Naive thymus-derived CD4-positive, alpha-beta T cell (primary cell): ENCODE measurements around the gene PCED1B. TPM values are rescaled to one million over a fixed set of nuclear protein-coding genes. Genes with fewer than 3 reads are reported as not detected.

Experiments used
- ATAC-seq: fragments of 150-1000 bp; cut with Tn5 transposase; 2 replicates; pipeline ENCODE4 v1.10.0; 2021; ENCODE audit warnings: mild to moderate bottlenecking, moderate library complexity
- CTCF ChIA-PET: fragments of 350-600 bp; sonication (Branson Sonifier 250); formaldehyde crosslinking; loops from one replicate; lab custom pipeline; 2021; ENCODE audit warnings: antibody characterized with exemption; lab: Charles Lee
- POLR2A ChIA-PET: fragments of 350-600 bp; sonication (Branson Sonifier 250); formaldehyde crosslinking; loops from one replicate; lab custom pipeline; 2021; ENCODE audit warnings: antibody characterized with exemption, inconsistent platforms; lab: Charles Lee
- DNase-seq, 9 donors: peaks; one replicate each; pipeline versions ENCODE4 v3.0.0 to v3.0.0-alpha.2; 2020 to 2022; ENCODE audit warnings: mixed read lengths in 1 of 9
- H3K27ac ChIP-seq: one replicate; pipeline ENCODE4 v1.7.0; 2013; ENCODE audit warnings: mild to moderate bottlenecking, low read depth, low read length, moderate library complexity
- H3K27me3 ChIP-seq, 2 donors: one replicate each; pipeline ENCODE4 v1.7.0; 2013; ENCODE audit warnings: low read length in 2 of 2, mild to moderate bottlenecking in 2 of 2, moderate library complexity in 2 of 2; ENCODE audit not compliant: control insufficient read depth in 2 of 2, insufficient read depth in 2 of 2
- H3K36me3 ChIP-seq, 3 experiments: 1 replicate in 2 of 3; 2 replicates in 1 of 3; pipeline ENCODE4 v1.7.0; 2013; ENCODE audit warnings: low read length in 3 of 3, mild to moderate bottlenecking in 3 of 3, moderate library complexity in 1 of 3; ENCODE audit not compliant: insufficient read depth in 3 of 3, control insufficient read depth in 2 of 3
- H3K4me1 ChIP-seq, 2 donors: one replicate each; pipeline ENCODE4 v1.7.0; 2013; ENCODE audit warnings: low read length in 2 of 2, mild to moderate bottlenecking in 2 of 2, moderate library complexity in 1 of 2; ENCODE audit not compliant: control insufficient read depth in 2 of 2, insufficient read depth in 2 of 2
- H3K4me3 ChIP-seq: 2 replicates; pipeline ENCODE4 v1.7.0; 2013; ENCODE audit warnings: mild to moderate bottlenecking, low read length
- H3K9me3 ChIP-seq, 3 experiments: 1 replicate in 2 of 3; 2 replicates in 1 of 3; pipeline ENCODE4 v1.7.0; 2013; ENCODE audit warnings: low read length in 3 of 3; ENCODE audit not compliant: control insufficient read depth in 2 of 3
- H3K27ac Mint-ChIP-seq, 9 donors: one replicate each; pipeline ENCODE4 v1.8.0; 2020 to 2022; ENCODE audit warnings: mixed read lengths in 9 of 9, mild to moderate bottlenecking in 8 of 9, moderate library complexity in 5 of 9, inconsistent platforms in 2 of 9
- H3K27me3 Mint-ChIP-seq, 5 donors: one replicate each; pipeline ENCODE4 v1.8.0; 2021 to 2022; ENCODE audit warnings: mixed read lengths in 5 of 5, mild to moderate bottlenecking in 1 of 5
- H3K36me3 Mint-ChIP-seq, 5 donors: one replicate each; pipeline ENCODE4 v1.8.0; 2020 to 2022; ENCODE audit warnings: mixed read lengths in 5 of 5, mild to moderate bottlenecking in 3 of 5, inconsistent platforms in 1 of 5
- H3K4me1 Mint-ChIP-seq, 7 donors: one replicate each; pipeline ENCODE4 v1.8.0; 2020 to 2022; ENCODE audit warnings: mixed read lengths in 7 of 7, mild to moderate bottlenecking in 3 of 7, inconsistent platforms in 1 of 7
- H3K4me3 Mint-ChIP-seq, 10 donors: one replicate each; pipeline ENCODE4 v1.8.0; 2020 to 2022; ENCODE audit warnings: mild to moderate bottlenecking in 10 of 10, mixed read lengths in 10 of 10, moderate library complexity in 6 of 10, inconsistent platforms in 2 of 10
- H3K9me3 Mint-ChIP-seq, 11 donors: one replicate each; pipeline ENCODE4 v1.8.0; 2020 to 2022; ENCODE audit warnings: mixed read lengths in 11 of 11, mild to moderate bottlenecking in 4 of 11, inconsistent platforms in 1 of 11, moderate library complexity in 1 of 11
- intact Hi-C, 2 donors: fragments of 100-400 bp; cut with micrococcal nuclease; formaldehyde crosslinking; loops; one replicate each; pipeline ENCODE4 v1.15.1; 2023
- polyA plus RNA-seq, 2 donors: library from polyadenylated mRNA; unstranded; fragments of 300-500 nt; fragmentation: Illumina TruSeq; gene quantifications; one replicate each; pipeline ENCODE4 v1.2.3, GENCODE V29; 2021
- total RNA-seq, 6 experiments: library from RNA in 5 of 6; stranded (reverse) in 5 of 6; gene quantifications; 1 replicate in 5 of 6; 2 replicates in 1 of 6; pipeline ENCODE4 v1.2.3 and lab custom pipeline; 2021 to 2026

PCED1B gene
- total and polyA plus RNA-seq, 7 experiments from 2014 or later: 41.4 to 147 (median 94.3) TPM

DNA sequence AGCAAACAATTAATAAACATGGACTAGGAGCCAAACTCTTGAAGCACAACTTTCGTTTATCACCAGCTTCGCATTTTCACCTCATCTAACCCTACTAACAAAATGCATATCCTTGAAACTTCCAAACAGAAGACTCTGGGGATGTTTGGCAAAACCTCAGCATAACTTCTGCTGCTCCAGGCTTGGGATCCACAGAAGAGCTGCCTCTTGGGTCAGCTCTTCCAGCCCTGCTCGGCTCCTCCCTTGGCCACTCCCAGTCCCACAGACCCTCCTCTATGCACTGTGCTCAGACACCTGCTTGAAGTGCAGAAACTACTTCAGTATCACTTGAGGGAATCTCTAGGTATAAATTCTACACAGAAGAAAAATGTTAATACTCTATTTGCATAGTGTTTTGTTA lies 110.3 kb downstream of the PCED1B start:
- H3K4me3 ChIP-seq: no peak overlapping the region
- Mint-ChIP-seq H3K4me1 (peaks cover 68 to 98% (median 94%) of the 10 kb centered on the region in 7 donors), H3K36me3 (peaks cover 9 to 51% (median 43%) of the 10 kb centered on the region in 5 donors), H3K9me3 (peaks cover 0 to 8% (median 0%) of the 10 kb centered on the region in 11 donors), H3K27ac (peak overlapping the region in 8 of 9 donors; percentile 88 to 98 (median 94)), H3K27me3 (no peaks in the 10 kb centered on the region), H3K4me3 (peak overlapping the region in 8 of 10 donors; percentile 42 to 87 (median 78))
- ATAC-seq (no peak), DNase-seq (no peak)
- H3K4me1 ChIP-seq: peaks cover 52 to 73% of the 10 kb centered on the region in 2 donors
- peak overlapping the region; percentile 61 for H3K27ac ChIP-seq
- intact Hi-C loops: loop anchor here (1.0 to 5.0 kb wide), 5 partner anchors 7 to 518 kb away; partner anchors contain the start of gene RPAP3 (in 1 of the 2)
- POLR2A ChIA-PET: interaction anchor here (1.2 to 10.6 kb wide), 2 partner anchors 10 to 26 kb away, joined by 3 to 173 read pairs; no protein-coding TSS in a partner anchor
- CTCF ChIA-PET: no interaction called here
- H3K9me3 ChIP-seq: no peaks in the 10 kb centered on the region
- H3K27me3 ChIP-seq: no peaks in the 10 kb centered on the region
- H3K36me3 ChIP-seq: no peaks in the 10 kb centered on the region

DNA sequence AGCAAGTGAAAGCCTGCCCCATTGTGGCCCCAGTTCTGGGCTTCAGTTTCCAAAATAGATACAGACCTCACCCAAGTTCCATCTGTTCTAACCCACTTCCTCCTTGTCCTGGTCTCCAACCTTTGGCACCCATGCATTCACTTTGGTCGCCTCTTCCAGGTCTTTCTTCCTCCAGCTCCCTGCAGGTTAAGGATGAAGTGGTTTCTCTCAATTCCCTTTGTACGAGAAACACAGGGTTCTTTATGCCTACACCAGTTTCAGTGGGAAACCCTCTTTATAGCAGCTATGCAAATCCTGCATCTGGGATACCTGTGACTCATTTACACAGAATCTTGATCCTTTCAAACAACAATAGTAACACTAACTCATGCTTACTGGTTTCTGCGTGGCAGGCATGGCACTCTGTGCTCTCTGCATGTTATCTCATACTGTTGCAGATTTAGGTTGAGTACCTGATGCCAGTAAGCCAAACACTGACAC lies 110.9 kb downstream of the PCED1B start:
- no peak for DNase-seq
- Mint-ChIP-seq H3K4me3 (peak overlapping the region; percentile 42 to 87 (median 76)), H3K4me1 (peaks cover 69 to 98% (median 93%) of the 10 kb centered on the region in 7 donors), H3K27ac (peak overlapping the region; percentile 81 to 98 (median 93)), H3K36me3 (peaks cover 9 to 46% (median 38%) of the 10 kb centered on the region in 5 donors), H3K9me3 (peaks cover 0 to 8% (median 0%) of the 10 kb centered on the region in 11 donors), H3K27me3 (no peaks in the 10 kb centered on the region)
- Histone ChIP-seq H3K9me3 (no peaks in the 10 kb centered on the region), H3K36me3 (no peaks in the 10 kb centered on the region), H3K4me1 (peaks cover 52 to 77% of the 10 kb centered on the region in 2 donors), H3K27ac (peak overlapping the region; percentile 61), H3K27me3 (no peaks in the 10 kb centered on the region), H3K4me3 (no peak overlapping the region)
- ChIA-PET POLR2A (interaction anchor here (1.2 to 10.6 kb wide), 2 partner anchors 10 to 25 kb away, joined by 3 to 173 read pairs; no protein-coding TSS in a partner anchor), CTCF (no interaction called here)
- intact Hi-C loops: loop anchor here (1.0 to 5.0 kb wide), 5 partner anchors 8 to 517 kb away; partner anchors contain the start of gene RPAP3 (in 1 of the 2)
- no peak for ATAC-seq

DNA sequence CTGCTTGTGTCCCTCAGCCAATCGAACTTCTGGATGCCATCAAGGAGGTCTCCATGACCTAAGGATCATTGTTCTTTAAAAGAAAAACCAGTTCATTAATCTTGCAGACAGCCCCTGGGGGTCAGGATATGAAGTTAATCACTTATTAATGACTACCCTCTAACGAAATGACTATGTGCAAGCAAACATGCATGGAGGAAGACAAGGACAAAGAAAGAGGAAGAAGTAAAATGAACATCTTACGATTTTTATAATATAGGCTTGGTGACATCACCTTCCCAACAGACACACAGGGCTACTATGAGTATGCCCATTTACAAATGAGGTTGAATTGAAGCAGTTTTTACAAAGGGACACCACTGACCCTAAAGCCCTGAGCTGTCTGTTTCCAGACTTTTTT lies 111.5 kb downstream of the PCED1B start:
- H3K4me3 ChIP-seq: no peak overlapping the region
- Mint-ChIP-seq H3K4me3 (peak overlapping the region; percentile 42 to 87 (median 76)), H3K27ac (peak overlapping the region; percentile 81 to 98 (median 93)), H3K9me3 (peaks cover 0 to 8% (median 0%) of the 10 kb centered on the region in 11 donors), H3K4me1 (peaks cover 72 to 99% (median 95%) of the 10 kb centered on the region in 7 donors), H3K36me3 (peaks cover 9 to 44% (median 37%) of the 10 kb centered on the region in 5 donors), H3K27me3 (no peaks in the 10 kb centered on the region)
- CTCF ChIA-PET: interaction anchor here (1.4 kb wide), 1 partner anchor 16 kb away, joined by 3 read pairs; no protein-coding TSS in a partner anchor
- H3K27ac ChIP-seq: peak overlapping the region; percentile 61
- H3K36me3 ChIP-seq: no peaks in the 10 kb centered on the region
- no peaks in the 10 kb centered on the region for H3K9me3 ChIP-seq
- POLR2A ChIA-PET: interaction anchor here (0.6 to 10.6 kb wide), 4 partner anchors 16 to 814 kb away, joined by 3 to 173 read pairs (median 20); no protein-coding TSS in a partner anchor
- peaks cover 52 to 83% of the 10 kb centered on the region in 2 donors for H3K4me1 ChIP-seq
- H3K27me3 ChIP-seq: no peaks in the 10 kb centered on the region
- intact Hi-C loops: loop anchor here (1.0 to 5.0 kb wide), 5 partner anchors 9 to 516 kb away; partner anchors contain the start of gene RPAP3 (in 1 of the 2)
- ATAC-seq: no peak
- DNase-seq: no peak

DNA sequence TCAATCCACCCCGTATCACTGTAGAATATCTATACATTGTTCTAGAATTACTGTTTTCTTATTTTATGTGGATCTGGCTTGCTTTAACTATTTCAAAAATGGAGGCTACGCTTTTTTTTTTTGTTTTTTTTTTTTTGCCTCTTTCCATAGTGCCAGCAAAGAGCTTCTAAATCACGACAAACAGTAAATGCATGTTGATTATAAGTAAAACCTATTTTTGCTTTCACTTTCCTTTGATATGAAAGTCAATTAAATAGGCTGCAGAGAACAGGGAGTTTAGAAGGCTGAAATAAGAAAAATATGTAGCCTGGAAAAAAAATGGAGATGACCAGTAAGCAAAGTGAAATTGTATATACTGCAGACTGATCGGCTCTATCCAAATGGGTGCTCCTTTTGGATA lies 112.6 kb downstream of the PCED1B start:
- no peaks in the 10 kb centered on the region for H3K9me3 ChIP-seq
- ATAC-seq (peak; percentile 56), DNase-seq (peak in 6 of 9 donors; percentile 22 to 58 (median 45))
- peaks cover 0 to 6% (median 0%) of the 10 kb centered on the region in 11 donors for H3K9me3 Mint-ChIP-seq
- ChIA-PET POLR2A (interaction anchor here (0.6 to 10.6 kb wide), 15 partner anchors 10 to 816 kb away, joined by 3 to 173 read pairs (median 4); partner anchors contain the start of genes AMIGO2 and PCED1B), CTCF (interaction anchor here (0.5 to 2.3 kb wide), 13 partner anchors 15 to 459 kb away, joined by 3 to 13 read pairs (median 5); partner anchors contain the start of gene AMIGO2)
- H3K36me3 ChIP-seq: no peaks in the 10 kb centered on the region
- peaks cover 52 to 79% of the 10 kb centered on the region in 2 donors for H3K4me1 ChIP-seq
- no peaks in the 10 kb centered on the region for H3K27me3 Mint-ChIP-seq
- intact Hi-C loops: loop anchor here (2.0 to 5.0 kb wide), 7 partner anchors 15 to 515 kb away; partner anchors contain the start of gene RPAP3 (in 1 of the 2)
- H3K27ac ChIP-seq: peak overlapping the region; percentile 61
- peaks cover 9 to 43% (median 32%) of the 10 kb centered on the region in 5 donors for H3K36me3 Mint-ChIP-seq
- H3K4me3 ChIP-seq: peak overlapping the region; percentile 41
- H3K27ac Mint-ChIP-seq: peak overlapping the region; percentile 81 to 98 (median 93)
- peak overlapping the region; percentile 65 to 91 (median 78) for H3K4me3 Mint-ChIP-seq
- H3K4me1 Mint-ChIP-seq: peaks cover 63 to 94% (median 88%) of the 10 kb centered on the region in 7 donors
- H3K27me3 ChIP-seq: no peaks in the 10 kb centered on the region

DNA sequence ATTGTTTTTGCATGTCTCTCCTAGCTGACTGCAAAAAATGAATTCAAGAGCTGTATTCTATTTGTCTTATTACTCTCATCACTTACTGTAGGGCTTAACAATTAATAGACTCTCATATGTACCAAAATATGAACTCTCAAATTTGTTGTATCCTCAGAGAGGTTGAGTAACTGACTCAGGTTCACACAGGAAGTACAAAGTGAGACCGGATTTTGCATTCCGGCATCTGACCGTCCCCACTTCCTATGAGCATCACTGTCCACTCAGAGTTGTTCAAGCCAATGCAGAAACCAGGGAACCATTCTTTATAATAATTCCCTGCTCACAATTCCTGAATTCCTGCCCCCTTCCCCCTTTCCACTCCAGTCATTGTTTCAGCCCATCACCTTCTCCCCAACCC lies 113.6 kb downstream of the PCED1B start:
- peak overlapping the region; percentile 41 for H3K4me3 ChIP-seq
- POLR2A ChIA-PET: interaction anchor here (0.5 to 10.6 kb wide), 16 partner anchors 9 to 817 kb away, joined by 3 to 173 read pairs (median 4); partner anchors contain the start of genes AMIGO2 and PCED1B
- ATAC-seq (no peak), DNase-seq (no peak)
- intact Hi-C loops: loop anchor here (1.0 to 5.0 kb wide), 14 partner anchors 14 to 514 kb away; partner anchors contain the start of genes AMIGO2 (in 1 of the 2), PCED1B (in 1 of the 2) and RPAP3 (in 1 of the 2)
- H3K4me3 Mint-ChIP-seq: peak overlapping the region; percentile 46 to 91 (median 78)
- peaks cover 9 to 37% (median 26%) of the 10 kb centered on the region in 5 donors for H3K36me3 Mint-ChIP-seq
- peak overlapping the region; percentile 61 for H3K27ac ChIP-seq
- CTCF ChIA-PET: interaction anchor here (0.6 to 2.3 kb wide), 16 partner anchors 14 to 220 kb away, joined by 3 to 15 read pairs (median 5); partner anchors contain the start of genes AMIGO2 and PCED1B
- no peaks in the 10 kb centered on the region for H3K9me3 ChIP-seq
- no peaks in the 10 kb centered on the region for H3K27me3 Mint-ChIP-seq
- peaks cover 0 to 4% (median 0%) of the 10 kb centered on the region in 11 donors for H3K9me3 Mint-ChIP-seq
- peaks cover 52 to 77% of the 10 kb centered on the region in 2 donors for H3K4me1 ChIP-seq
- peaks cover 57 to 91% (median 87%) of the 10 kb centered on the region in 7 donors for H3K4me1 Mint-ChIP-seq
- H3K36me3 ChIP-seq: no peaks in the 10 kb centered on the region
- H3K27ac Mint-ChIP-seq: peak overlapping the region; percentile 76 to 98 (median 94)
- H3K27me3 ChIP-seq: no peaks in the 10 kb centered on the region

DNA sequence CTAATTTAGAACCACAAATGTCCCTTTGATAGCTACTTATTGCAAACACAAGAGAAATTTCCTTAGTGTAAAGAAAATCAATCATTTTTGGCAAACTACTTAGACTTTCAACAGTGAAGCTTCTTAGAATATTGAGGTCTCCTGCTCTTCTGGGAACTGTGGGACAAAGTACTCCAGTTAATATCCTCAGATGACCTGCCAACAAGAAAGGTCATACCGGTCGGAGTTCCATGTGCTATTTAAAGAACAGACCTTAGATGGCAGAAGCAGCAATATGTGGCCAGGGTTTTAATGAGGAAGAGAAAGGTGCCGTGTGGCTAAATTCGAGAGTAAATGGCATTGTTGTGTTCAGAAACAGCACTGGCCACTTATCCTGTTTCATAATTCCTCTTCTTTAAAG lies 115.1 kb downstream of the PCED1B start:
- Histone ChIP-seq H3K4me3 (no peak overlapping the region), H3K36me3 (no peaks in the 10 kb centered on the region), H3K4me1 (peaks cover 51 to 74% of the 10 kb centered on the region in 2 donors), H3K9me3 (no peaks in the 10 kb centered on the region), H3K27me3 (no peaks in the 10 kb centered on the region), H3K27ac (no peak overlapping the region)
- Mint-ChIP-seq H3K9me3 (peaks cover 0 to 4% (median 0%) of the 10 kb centered on the region in 11 donors), H3K27me3 (no peaks in the 10 kb centered on the region), H3K27ac (peak overlapping the region in 8 of 9 donors; percentile 51 to 98 (median 94)), H3K36me3 (peaks cover 5 to 25% (median 18%) of the 10 kb centered on the region in 5 donors), H3K4me1 (peaks cover 50 to 91% (median 85%) of the 10 kb centered on the region in 7 donors), H3K4me3 (peak overlapping the region in 5 of 10 donors; percentile 18 to 87 (median 76))
- POLR2A ChIA-PET: interaction anchor here (1.2 to 10.6 kb wide), 7 partner anchors 12 to 203 kb away, joined by 4 to 173 read pairs (median 12); partner anchors contain the start of genes AMIGO2 and PCED1B
- no peak for DNase-seq
- ATAC-seq: no peak
- intact Hi-C loops: loop anchor here (2.0 to 5.0 kb wide), 5 partner anchors 37 to 513 kb away; partner anchors contain the start of gene RPAP3 (in 1 of the 2)
- CTCF ChIA-PET: interaction anchor here (0.9 to 2.1 kb wide), 9 partner anchors 28 to 203 kb away, joined by 3 to 15 read pairs (median 5); partner anchors contain the start of genes AMIGO2 and PCED1B
